HepG2 (cell line): ENCODE results near the gene ADARB2. TPM values are rescaled to one million over a fixed set of nuclear protein-coding genes. Genes with fewer than 3 reads are reported as not detected.

Experiments
- CCDC6 ChIP-seq: sonication (generic); formaldehyde crosslinking; IDR thresholded peaks from 2 replicates; pipeline ENCODE4 v1.8.1; 2022; ENCODE audit warnings: mild to moderate bottlenecking, missing genetic modification reagents, moderate library complexity
- ESRRA ChIP-seq: sonication (generic); formaldehyde crosslinking; IDR thresholded peaks from 2 replicates; pipeline ENCODE4 v1.5.1; 2020; ENCODE audit warnings: mild to moderate bottlenecking, low read depth, missing genetic modification reagents
- GABPB1 ChIP-seq: IDR thresholded peaks from 2 replicates; pipeline ENCODE4 v1.6.1; 2016; ENCODE audit warnings: mild to moderate bottlenecking, missing genetic modification reagents, moderate library complexity, missing compliant biosample characterization
- HMG20B ChIP-seq: conservative IDR thresholded peaks from 2 replicates; pipeline ENCODE4 v1.6.1; 2016; ENCODE audit warnings: missing genetic modification reagents, missing compliant biosample characterization
- KDM1A ChIP-seq: IDR thresholded peaks from 2 replicates; pipeline ENCODE4 v1.6.1; 2016; ENCODE audit warnings: missing compliant biosample characterization
- KLF13 ChIP-seq: sonication (generic); formaldehyde crosslinking; IDR thresholded peaks from 2 replicates; pipeline ENCODE4 v1.4.0; 2020; ENCODE audit warnings: mild to moderate bottlenecking, missing genetic modification reagents
- MAF1 ChIP-seq: sonication (generic); formaldehyde crosslinking; IDR thresholded peaks from 2 replicates; pipeline ENCODE4 v1.5.0; 2020; ENCODE audit warnings: missing genetic modification reagents, borderline replicate concordance
- NBN ChIP-seq: fragments of 450-650 bp; conservative IDR thresholded peaks from 2 replicates; pipeline ENCODE4 v1.6.1; 2017
- PCBP1 ChIP-seq: fragments of 200-400 bp; formaldehyde crosslinking; IDR thresholded peaks from 2 replicates; pipeline ENCODE4 v1.6.1; 2017; ENCODE audit warnings: mild to moderate bottlenecking, low read depth, low read length, borderline replicate concordance
- RAD21 ChIP-seq: fragments of 450-650 bp; formaldehyde crosslinking; IDR thresholded peaks from 2 replicates; pipeline ENCODE4 v1.5.0; 2020; ENCODE audit warnings: mild to moderate bottlenecking
- TEAD2 ChIP-seq: sonication (generic); formaldehyde crosslinking; IDR thresholded peaks from 2 replicates; pipeline ENCODE4 v1.9.0; 2021; ENCODE audit warnings: missing genetic modification reagents
- XRCC5 ChIP-seq: fragments of 200-400 bp; formaldehyde crosslinking; optimal IDR thresholded peaks from 2 replicates; pipeline ENCODE3; 2017; ENCODE audit warnings: mild to moderate bottlenecking, low read length
- ZFP41 ChIP-seq: sonication (generic); formaldehyde crosslinking; IDR thresholded peaks from 2 replicates; pipeline ENCODE4 v1.4.0; 2020; ENCODE audit warnings: mild to moderate bottlenecking, missing genetic modification reagents, borderline replicate concordance
- ZNF234 ChIP-seq: sonication (generic); formaldehyde crosslinking; conservative IDR thresholded peaks from 2 replicates; pipeline ENCODE4 v1.5.1; 2020; ENCODE audit warnings: mild to moderate bottlenecking, missing genetic modification reagents
- ZNF329 ChIP-seq: sonication (generic); formaldehyde crosslinking; IDR thresholded peaks from 2 replicates; pipeline ENCODE4 v1.9.0; 2021; ENCODE audit warnings: low read depth, mild to moderate bottlenecking, missing genetic modification reagents
- ZNF331 ChIP-seq: sonication (generic); formaldehyde crosslinking; IDR thresholded peaks from 2 replicates; pipeline ENCODE4 v1.4.0; 2020; ENCODE audit warnings: missing genetic modification reagents
- ZNF768 ChIP-seq: sonication (generic); formaldehyde crosslinking; IDR thresholded peaks from 2 replicates; pipeline ENCODE4 v1.4.0; 2020; ENCODE audit warnings: missing genetic modification reagents
- polyA plus RNA-seq, 8 experiments: library from polyadenylated mRNA; depleted of rRNA in 3 of 8; stranded (reverse) in 7 of 8; unstranded in 1 of 8; fragments of >200 nt; fragmentation: Illumina TruSeq in 4 of 8; extraction: Trizol in 4 of 8; gene quantifications; 2 replicates each; pipeline versions ENCODE4 v1.2.1 to v1.2.3, GENCODE V29; 2011 to 2016; ENCODE audit warnings: low read depth in 4 of 8, missing spikeins in 1 of 8, mixed read lengths in 1 of 8; ENCODE audit not compliant: insufficient read depth in 1 of 8
- total RNA-seq, 5 experiments: library from RNA; depleted of rRNA; stranded (reverse); fragments of >200 nt; fragmentation: Illumina TruSeq; extraction: Trizol; gene quantifications; 2 replicates each; pipeline ENCODE4 v1.2.3, GENCODE V29; 2016; ENCODE audit warnings: low read depth in 1 of 5
- TF ChIP-seq, protein P1 (sequence below), 2 experiments: sonication (generic) in 1 of 2; formaldehyde crosslinking in 1 of 2; IDR thresholded peaks; 2 replicates each; pipeline versions ENCODE4 v1.6.1 to v1.9.0; 2014 to 2022; ENCODE audit warnings: antibody characterized with exemption in 1 of 2, borderline replicate concordance in 1 of 2, inconsistent platforms in 1 of 2, low read depth in 1 of 2, missing genetic modification reagents in 1 of 2
- TF ChIP-seq, protein P2 (sequence below): sonication (generic); formaldehyde crosslinking; IDR thresholded peaks from 2 replicates; pipeline ENCODE4 v1.5.1; 2020; ENCODE audit warnings: missing genetic modification reagents, mild to moderate bottlenecking, borderline replicate concordance
- TF ChIP-seq, protein P3 (sequence below): sonication (generic); formaldehyde crosslinking; IDR thresholded peaks from 2 replicates; pipeline ENCODE4 v1.4.0; 2020; ENCODE audit warnings: missing genetic modification reagents, mild to moderate bottlenecking, borderline replicate concordance
- TF ChIP-seq, protein P4 (sequence below): IDR thresholded peaks from 2 replicates; pipeline ENCODE4 v1.6.1; 2016; ENCODE audit warnings: missing genetic modification reagents, missing compliant biosample characterization
- TF ChIP-seq, protein P5 (sequence below): IDR thresholded peaks from 2 replicates; pipeline ENCODE4 v1.6.1; 2016; ENCODE audit warnings: missing compliant biosample characterization, missing genetic modification reagents, borderline replicate concordance

ADARB2 gene
- total and polyA plus RNA-seq, 2 of the 13 experiments (the other 11 are each of a cell fraction or from before 2014, with no cell fraction given), result not detected

DNA sequence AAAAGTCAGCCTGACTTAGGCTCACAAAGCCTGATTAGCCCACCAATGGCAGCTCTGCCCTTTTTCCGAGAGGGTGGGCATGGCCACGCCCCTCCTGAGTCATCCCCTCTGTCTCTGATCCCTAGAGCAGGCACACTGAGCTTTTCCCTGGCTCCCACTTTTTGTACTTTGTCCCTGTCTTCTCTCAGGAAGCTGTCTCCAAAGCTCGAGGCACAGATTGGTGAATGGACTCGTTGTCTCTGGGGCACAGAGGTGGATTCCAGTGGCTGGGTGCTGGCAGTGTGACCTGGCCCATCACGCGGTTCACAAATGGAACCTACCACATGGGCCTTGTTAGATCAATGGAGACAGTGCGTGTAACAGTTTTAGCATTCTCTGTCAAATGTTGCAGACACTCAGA is 367.7 kb downstream of the ADARB2 start (continued):
- TF ChIP-seq, protein P1, sequence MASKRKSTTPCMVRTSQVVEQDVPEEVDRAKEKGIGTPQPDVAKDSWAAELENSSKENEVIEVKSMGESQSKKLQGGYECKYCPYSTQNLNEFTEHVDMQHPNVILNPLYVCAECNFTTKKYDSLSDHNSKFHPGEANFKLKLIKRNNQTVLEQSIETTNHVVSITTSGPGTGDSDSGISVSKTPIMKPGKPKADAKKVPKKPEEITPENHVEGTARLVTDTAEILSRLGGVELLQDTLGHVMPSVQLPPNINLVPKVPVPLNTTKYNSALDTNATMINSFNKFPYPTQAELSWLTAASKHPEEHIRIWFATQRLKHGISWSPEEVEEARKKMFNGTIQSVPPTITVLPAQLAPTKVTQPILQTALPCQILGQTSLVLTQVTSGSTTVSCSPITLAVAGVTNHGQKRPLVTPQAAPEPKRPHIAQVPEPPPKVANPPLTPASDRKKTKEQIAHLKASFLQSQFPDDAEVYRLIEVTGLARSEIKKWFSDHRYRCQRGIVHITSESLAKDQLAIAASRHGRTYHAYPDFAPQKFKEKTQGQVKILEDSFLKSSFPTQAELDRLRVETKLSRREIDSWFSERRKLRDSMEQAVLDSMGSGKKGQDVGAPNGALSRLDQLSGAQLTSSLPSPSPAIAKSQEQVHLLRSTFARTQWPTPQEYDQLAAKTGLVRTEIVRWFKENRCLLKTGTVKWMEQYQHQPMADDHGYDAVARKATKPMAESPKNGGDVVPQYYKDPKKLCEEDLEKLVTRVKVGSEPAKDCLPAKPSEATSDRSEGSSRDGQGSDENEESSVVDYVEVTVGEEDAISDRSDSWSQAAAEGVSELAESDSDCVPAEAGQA (IDR thresholded peaks at IDR 0.05; ENCODE audit: low read depth), result no peak
- TF ChIP-seq, protein P1 (CRISPR knock-in tag; IDR thresholded peaks at IDR 0.05; ENCODE audit: borderline replicate concordance), result no peak
- TF ChIP-seq ZNF234 (CRISPR knock-in tag) (no peak), HMG20B (no peak), GABPB1 (peak; percentile 28; the same call in 1 of the 2 replicates), ESRRA (CRISPR knock-in tag) (no peak), ZNF768 (CRISPR knock-in tag) (no peak), NBN (no peak), CCDC6 (CRISPR knock-in tag) (no peak), KLF13 (CRISPR knock-in tag) (no peak), ZNF331 (CRISPR knock-in tag) (0 out of 2 replicates have a peak, but pooled peaks have one; percentile 29), KDM1A (CRISPR knock-in tag) (no peak), TEAD2 (CRISPR knock-in tag) (no peak), PCBP1 (no peak), XRCC5 (peak; percentile 74), MAF1 (CRISPR knock-in tag) (no peak), RAD21 (CRISPR knock-in tag) (no peak), ZFP41 (no peak), ZNF329 (CRISPR knock-in tag) (no peak)
- TF ChIP-seq, protein P2, sequence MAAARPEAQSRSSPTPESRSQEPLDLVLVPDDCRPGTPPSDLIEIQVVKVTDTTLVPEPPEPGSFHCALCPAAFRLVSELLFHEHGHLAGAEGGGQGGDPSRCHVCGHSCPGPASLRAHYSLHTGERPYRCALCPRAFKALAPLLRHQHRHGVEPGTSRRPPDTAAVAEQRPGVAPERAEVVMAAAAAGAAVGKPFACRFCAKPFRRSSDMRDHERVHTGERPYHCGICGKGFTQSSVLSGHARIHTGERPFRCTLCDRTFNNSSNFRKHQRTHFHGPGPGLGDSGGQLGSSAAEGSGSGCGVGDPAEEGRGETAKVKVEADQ, result no peak
- TF ChIP-seq, protein P3, sequence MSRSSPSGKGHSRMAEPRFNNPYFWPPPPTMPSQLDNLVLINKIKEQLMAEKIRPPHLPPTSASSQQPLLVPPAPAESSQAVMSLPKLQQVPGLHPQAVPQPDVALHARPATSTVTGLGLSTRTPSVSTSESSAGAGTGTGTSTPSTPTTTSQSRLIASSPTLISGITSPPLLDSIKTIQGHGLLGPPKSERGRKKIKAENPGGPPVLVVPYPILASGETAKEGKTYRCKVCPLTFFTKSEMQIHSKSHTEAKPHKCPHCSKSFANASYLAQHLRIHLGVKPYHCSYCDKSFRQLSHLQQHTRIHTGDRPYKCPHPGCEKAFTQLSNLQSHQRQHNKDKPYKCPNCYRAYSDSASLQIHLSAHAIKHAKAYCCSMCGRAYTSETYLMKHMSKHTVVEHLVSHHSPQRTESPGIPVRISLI (CRISPR knock-in tag), result no peak
- TF ChIP-seq, protein P4, sequence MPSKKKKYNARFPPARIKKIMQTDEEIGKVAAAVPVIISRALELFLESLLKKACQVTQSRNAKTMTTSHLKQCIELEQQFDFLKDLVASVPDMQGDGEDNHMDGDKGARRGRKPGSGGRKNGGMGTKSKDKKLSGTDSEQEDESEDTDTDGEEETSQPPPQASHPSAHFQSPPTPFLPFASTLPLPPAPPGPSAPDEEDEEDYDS (CRISPR knock-in tag), result peak; percentile 28; the same call in 1 of the 2 replicates
- TF ChIP-seq, protein P5, sequence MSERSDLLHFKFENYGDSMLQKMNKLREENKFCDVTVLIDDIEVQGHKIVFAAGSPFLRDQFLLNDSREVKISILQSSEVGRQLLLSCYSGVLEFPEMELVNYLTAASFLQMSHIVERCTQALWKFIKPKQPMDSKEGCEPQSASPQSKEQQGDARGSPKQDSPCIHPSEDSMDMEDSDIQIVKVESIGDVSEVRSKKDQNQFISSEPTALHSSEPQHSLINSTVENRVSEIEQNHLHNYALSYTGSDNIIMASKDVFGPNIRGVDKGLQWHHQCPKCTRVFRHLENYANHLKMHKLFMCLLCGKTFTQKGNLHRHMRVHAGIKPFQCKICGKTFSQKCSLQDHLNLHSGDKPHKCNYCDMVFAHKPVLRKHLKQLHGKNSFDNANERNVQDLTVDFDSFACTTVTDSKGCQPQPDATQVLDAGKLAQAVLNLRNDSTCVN (CRISPR knock-in tag), result no peak
